NCI-H2196 treated with DMSO at 0.1 percent for 48 hours (cell line): ENCODE results near the gene TTLL9.
A peak's percentile ranks its signal among the peaks of the same experiment; 100 is the strongest.

ENCODE experiments used
- DNase-seq: peaks from one replicate; lab custom pipeline; 2025; ENCODE audit not compliant: unreplicated experiment; lab: John Stamatoyannopoulos, UW

The TTLL9 gene

GRCh38 chr20:31943052-31943471 lies 72.6 kb downstream of the TTLL9 start:
- DNase-seq: peak; percentile 41

- no peak for DNase-seq
Measured at GRCh38 chr20:31945319-31945718, 74.9 kb downstream of the TTLL9 start.

DNA sequence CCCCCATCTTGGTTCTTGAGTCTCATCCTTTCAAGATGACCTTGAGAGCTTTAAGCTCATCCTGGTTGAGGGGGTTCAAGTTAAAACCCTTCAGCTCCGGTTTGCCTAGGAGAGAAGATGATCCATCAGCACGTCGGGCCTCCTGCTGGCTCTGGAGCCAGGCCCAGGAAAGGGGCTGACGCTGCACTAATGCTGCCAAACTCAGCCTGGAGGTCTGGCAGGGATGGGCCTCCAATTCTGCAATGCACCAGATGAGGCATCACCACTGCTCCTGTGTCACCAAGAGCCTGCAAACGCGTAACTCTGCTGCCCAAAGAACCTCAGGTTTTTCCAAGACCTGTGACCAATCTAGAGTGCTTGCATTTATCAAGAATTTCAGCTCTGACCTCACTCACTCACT lies 75.4 kb downstream of the TTLL9 start:
- no peak for DNase-seq

- DNase-seq: no peak
Measured at GRCh38 chr20:31948008-31948407, 77.6 kb downstream of the TTLL9 start.

DNA sequence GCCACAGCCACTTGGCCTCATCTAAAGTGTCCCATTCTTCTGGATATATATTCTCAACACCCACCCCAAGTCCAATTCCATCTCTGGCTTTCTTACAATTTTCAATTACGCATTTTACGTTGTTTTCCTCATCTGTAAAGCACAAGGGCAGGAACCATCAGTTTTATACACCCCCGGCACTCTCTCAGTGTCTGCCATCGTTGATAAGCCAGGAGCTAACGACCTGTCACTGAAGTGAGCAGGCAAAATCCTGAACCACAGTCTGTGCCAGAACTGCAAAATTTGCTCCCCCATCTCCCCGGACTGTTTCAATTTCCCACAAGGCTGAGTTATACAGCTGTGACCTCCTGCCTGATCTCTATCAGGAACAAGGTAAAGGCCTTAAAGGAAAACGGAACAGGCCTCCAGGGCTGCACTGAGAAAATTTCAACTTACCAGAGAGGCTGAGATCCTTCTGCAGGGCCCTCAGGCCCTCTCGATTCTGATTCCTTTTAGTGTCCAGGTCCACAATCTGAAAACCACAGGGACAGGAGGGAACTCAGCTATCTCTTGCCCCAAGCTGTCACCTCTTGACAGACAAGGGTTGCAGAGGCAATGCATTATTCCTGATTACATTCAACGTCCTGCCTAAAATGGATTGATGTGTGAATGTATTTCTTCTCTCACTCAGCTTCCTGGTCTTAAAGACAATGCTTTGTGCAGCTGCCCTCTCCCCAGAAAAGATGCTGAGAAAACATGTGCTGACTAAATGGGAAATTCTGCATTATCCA lies 79.6 kb downstream of the TTLL9 start:
- no peak for DNase-seq

DNA sequence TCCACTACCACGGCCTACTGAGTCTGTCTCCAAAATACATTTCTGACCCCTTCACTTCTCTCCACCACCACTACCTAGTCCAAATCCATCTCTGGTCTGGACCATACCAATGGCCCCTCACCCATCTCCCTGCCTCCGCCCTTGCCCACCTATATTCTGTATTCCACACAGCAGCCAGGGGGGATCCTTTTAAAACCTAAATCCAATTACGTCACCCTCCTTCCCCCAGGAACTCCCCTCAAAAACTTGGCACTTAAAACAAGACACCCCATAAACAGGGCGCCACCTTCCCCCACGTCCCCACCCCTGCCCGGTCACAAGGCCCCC lies 80.7 kb downstream of the TTLL9 start:
- no peak for DNase-seq

- peak; percentile 92 for DNase-seq
Measured at GRCh38 chr20:31951530-31952453, 81.4 kb downstream of the TTLL9 start, which contains the start of gene PDRG1. PDRG1 (minus strand) TSS chr20:31952046; CDS start chr20:31951961, 85 bp downstream.

DNA sequence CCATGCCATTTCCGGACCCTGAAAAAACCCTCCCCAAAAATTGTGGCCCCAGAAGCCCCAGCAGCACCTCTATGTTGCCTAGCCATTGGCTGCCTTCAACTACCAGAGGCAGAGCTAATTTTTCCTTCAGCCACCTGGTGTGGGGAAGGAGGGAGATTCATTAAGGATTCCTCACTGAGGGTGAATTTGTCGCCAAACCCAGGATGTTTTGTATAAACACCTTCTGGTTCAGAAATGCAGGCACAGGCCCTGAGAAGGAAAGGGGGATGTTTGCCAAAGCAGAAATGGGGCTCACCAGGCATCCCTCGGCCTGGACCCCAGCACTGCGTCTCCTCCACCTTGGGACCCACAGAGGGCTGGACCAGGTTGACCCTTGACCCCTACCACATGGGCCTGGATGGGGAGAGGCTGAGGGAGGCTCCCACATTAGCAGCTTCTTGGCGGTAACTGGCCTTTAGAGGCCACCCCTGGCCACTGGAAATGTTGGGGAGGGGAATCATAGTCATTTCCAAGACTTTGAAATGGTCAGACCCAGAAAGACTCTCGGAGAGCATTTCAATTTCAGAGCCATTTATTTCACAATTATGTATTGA lies 83.2 kb downstream of the TTLL9 start:
- no peak for DNase-seq

- no peak for DNase-seq
Measured at GRCh38 chr20:31954500-31954899, 84.1 kb downstream of the TTLL9 start.

DNA sequence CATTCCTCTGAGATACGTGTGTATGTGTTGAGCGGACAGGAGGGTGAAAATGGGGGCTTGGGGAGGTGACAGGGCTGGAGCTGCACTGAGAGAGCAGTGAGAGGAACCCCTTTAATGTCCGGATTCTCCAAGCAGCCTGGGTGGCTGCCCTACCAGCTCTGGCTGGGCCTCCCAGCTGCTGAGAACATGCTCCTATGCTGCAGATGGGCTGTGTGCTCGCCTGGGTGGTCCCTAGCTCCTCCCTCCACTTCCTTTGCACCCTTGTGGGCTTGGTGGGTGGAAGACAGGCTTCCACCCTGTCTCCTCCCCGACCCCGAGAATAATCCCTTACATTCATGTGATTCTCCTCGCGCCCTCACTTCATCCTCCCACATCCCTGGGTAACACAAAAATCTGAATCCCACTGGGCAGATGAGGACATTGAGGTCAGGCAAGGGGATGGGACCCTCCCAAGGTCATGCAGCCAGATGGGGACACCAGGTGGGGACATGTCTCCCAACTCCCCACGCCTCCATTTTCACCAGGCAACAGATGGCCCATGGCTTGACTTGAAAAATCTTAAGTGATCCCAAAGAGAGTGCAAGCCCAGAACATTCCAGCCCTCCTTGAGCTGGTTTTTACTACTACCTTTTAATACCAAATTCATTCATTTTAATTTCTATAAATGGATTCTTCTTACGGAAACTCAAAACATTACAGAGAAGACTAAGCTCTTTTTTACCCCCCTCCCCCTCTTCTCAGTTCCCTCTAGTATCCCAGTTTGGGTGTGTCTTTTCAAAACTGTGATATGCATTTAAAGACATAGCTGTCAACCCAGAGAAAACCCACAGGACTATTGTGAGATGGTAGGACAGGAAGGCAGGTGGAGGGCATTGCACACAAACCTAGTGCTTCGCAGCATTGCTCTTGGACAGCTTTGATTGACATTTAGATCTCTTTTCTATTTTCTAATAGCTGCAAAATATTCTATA lies 86.4 kb downstream of the TTLL9 start:
- no peak for DNase-seq

- DNase-seq: no peak
Measured at GRCh38 chr20:31962761-31963160, 92.3 kb downstream of the TTLL9 start.

- no peak for DNase-seq
Measured at GRCh38 chr20:31963889-31964288, 93.5 kb downstream of the TTLL9 start.

- no peak for DNase-seq
Measured at GRCh38 chr20:31966991-31967655, 96.7 kb downstream of the TTLL9 start.

DNA sequence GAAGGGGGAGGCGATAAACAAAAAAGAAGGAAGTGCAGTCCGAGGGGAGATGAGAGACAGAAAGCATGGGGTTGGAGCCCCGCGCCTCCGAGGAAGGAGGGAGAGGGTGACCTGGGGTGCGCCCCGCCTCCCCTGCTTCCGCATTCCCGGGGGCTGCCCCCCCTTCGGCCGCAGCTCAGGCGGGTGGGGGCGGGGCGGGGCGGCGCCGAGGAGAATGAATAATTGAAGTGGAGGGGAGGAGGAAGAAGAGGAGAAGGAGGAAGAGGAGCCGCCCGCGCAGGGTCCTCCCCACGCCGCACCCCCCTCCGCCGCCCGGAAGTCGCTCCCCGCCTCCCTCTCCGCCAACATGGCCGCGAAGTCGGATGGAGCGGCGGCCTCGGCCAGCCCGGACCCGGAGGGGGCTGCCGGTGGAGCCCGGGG lies 97.4 kb downstream of the TTLL9 start, which contains the start of gene XKR7:
XKR7 (plus strand) TSS at position 322 of the 420 bp plus-strand sequence; CDS start at position 347, 25 bp downstream.
- peak; percentile 60 for DNase-seq

DNA sequence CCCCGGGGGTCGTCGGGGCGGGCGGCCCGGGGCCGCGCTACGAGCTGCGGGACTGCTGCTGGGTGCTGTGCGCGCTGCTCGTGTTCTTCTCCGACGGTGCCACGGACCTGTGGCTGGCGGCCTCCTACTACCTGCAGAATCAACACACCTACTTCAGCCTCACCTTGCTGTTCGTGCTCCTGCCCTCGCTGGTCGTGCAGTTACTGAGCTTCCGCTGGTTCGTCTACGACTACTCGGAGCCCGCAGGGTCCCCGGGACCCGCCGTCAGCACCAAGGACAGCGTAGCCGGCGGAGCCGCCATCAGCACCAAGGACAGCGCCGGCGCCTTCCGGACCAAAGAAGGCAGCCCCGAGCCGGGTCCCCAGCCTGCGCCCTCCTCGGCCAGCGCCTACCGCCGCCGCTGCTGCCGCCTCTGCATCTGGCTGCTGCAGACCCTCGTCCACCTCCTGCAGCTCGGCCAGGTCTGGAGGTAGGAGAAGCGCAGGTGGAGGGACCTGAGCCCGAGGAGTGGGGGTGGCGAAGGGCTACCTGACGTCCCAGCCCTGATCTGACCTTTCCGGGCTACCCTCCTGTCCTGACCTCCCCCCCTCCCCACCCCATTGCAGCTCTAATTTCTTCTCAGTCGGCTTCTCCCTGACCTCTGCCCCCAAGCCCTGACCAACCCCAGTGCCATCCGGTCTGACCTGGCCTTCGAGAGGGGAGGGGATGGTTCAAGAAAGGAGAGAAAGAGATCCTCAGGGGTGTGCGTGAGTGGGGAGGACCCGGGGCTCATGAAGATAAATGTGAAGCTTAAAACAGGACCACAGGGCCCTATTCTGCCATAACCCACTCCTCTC lies 98.1 kb downstream of the TTLL9 start:
- DNase-seq: no peak

DNA sequence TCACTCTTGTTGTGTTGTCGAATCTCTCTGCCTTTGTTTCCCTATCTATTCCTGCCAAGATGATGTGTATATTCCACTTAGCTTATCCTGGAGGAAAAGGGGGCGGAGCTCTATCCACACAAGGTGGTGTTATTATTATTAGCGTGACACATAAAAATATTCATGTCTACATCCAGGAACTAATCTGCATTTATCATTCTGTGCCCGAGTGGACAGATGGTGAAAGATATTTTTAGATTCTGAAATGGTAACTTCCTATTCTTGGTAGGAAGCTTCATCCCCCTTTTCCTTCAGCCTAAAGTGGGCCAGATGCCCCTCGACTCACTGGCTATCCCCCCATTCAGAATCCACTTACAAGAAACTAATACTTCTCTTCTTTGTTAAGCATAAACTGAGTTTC lies 99.6 kb downstream of the TTLL9 start:
- no peak for DNase-seq

DNA sequence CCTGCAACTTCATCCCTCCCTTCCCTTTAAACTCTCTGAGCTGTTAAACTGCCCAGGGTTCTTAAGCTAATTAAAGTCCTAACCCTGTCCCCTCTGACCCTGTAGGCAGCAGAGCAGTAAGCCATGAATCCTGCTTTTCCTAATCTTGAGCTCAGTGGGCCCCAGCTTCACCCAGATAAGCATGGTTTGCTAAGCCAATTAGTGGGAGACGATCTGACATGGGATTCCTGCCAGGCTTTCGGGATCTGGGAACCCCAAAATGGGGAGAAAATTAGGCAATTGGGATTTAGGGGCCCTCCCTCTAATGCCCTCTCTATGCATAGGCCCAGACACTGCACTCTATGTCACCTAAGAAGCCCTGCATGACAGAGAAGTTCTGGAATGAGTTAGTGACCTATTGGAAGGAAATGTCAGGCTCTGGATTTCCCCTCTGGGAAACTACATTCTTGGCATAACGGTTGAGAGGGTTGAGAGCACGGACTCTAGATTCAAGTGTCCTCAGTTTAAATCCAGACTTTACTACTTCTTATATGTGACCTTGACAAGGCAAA lies 102.1 kb downstream of the TTLL9 start:
- no peak for DNase-seq

DNA sequence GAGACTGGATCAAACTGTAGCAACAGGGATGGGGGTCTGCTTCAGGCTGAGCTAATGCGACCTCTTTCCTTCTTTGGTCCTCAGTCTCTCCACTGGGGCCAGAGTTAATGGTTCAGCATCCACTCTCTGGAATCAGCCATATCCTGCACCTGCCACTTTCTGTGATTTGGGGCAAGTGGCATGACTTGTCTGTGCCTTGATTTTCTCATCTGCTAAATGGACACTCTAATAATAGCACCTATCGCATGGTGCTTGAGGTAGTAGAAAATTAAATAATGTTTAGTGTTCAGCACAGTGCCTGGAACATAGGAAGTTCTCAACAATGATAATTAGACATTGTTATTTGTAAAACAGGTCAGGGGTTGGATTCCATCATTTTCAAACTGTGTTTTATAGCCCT lies 103.9 kb downstream of the TTLL9 start:
- DNase-seq: no peak
